ENCODE results near the gene KLHL10. TPM values are rescaled to one million over a fixed set of nuclear protein-coding genes. Genes with fewer than 3 reads are reported as not detected.

KLHL10 gene
- total and polyA plus RNA-seq, 2 of the 13 experiments (the other 11 are each of a cell fraction or from before 2014, with no cell fraction given): 0.04 to 0.08 TPM

GRCh38 chr17:41864836-41865595, 27.4 kb downstream of the KLHL10 start, which contains the start of gene KLHL11 (continued):
- TF ChIP-seq ZNF530 (CRISPR knock-in tag; IDR thresholded peaks at IDR 0.05; ENCODE audit: low read depth) (no peak; the same call in 1 of the 2 replicates), ZNF329 (CRISPR knock-in tag; IDR thresholded peaks at IDR 0.05; ENCODE audit: low read depth) (no peak; the same call in none of the 2 replicates), KLF11 (CRISPR knock-in tag; IDR thresholded peaks at IDR 0.05) (no peak), PHF5A (CRISPR knock-in tag; IDR thresholded peaks at IDR 0.05; ENCODE audit: low read depth, unreplicated experiment) (no peak), FOXJ3 (CRISPR knock-in tag; IDR thresholded peaks at IDR 0.05; ENCODE audit: borderline replicate concordance) (no peak), PITX1 (CRISPR knock-in tag; IDR thresholded peaks at IDR 0.05) (peak; percentile 81; the same call in 1 of the 2 replicates), ZBTB4 (CRISPR knock-in tag; IDR thresholded peaks at IDR 0.05; ENCODE audit: borderline replicate concordance) (no peak), CREB1 (IDR thresholded peaks at IDR 0.05) (no peak; the same call in 1 of the 2 replicates), CREB1 (CRISPR knock-in tag; IDR thresholded peaks at IDR 0.05) (no peak), ZNF382 (CRISPR knock-in tag; IDR thresholded peaks at IDR 0.05; ENCODE audit: borderline replicate concordance) (no peak), FIP1L1 (IDR thresholded peaks at IDR 0.05; ENCODE audit: borderline replicate concordance, insufficient read depth, low read depth, low read length) (no peak), HNRNPK (IDR thresholded peaks at IDR 0.05; ENCODE audit: low read depth, low read length, poor library complexity, severe bottlenecking) (peak; percentile 61), ZNF609 (CRISPR knock-in tag; IDR thresholded peaks at IDR 0.05; ENCODE audit: borderline replicate concordance) (no peak), SP4 (CRISPR knock-in tag; IDR thresholded peaks at IDR 0.05) (peak; percentile 46; the same call in 1 of the 2 replicates), ZNF652 (CRISPR knock-in tag; IDR thresholded peaks at IDR 0.05; ENCODE audit: borderline replicate concordance, low read depth) (no peak), ARHGAP35 (CRISPR knock-in tag; IDR thresholded peaks at IDR 0.05; ENCODE audit: borderline replicate concordance) (no peak; the same call in 1 of the 2 replicates), SP2 (CRISPR knock-in tag; IDR thresholded peaks at IDR 0.05) (no peak; the same call in 1 of the 2 replicates)
- TF ChIP-seq, protein P1, sequence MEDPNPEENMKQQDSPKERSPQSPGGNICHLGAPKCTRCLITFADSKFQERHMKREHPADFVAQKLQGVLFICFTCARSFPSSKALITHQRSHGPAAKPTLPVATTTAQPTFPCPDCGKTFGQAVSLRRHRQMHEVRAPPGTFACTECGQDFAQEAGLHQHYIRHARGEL (CRISPR knock-in tag; IDR thresholded peaks at IDR 0.05): 0 out of 2 replicates have a peak, but pooled peaks have one; percentile 17
- TF ChIP-seq, protein P2, sequence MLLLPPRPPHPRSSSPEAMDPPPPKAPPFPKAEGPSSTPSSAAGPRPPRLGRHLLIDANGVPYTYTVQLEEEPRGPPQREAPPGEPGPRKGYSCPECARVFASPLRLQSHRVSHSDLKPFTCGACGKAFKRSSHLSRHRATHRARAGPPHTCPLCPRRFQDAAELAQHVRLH (CRISPR knock-in tag; IDR thresholded peaks at IDR 0.05; ENCODE audit: borderline replicate concordance, low read depth): 0 out of 2 replicates have a peak, but pooled peaks have one; percentile 74
